K562 (cell line): Measurements from ENCODE around the gene DYNC1I1. TPM values are rescaled to one million over a fixed set of nuclear protein-coding genes. Genes with fewer than 3 reads are reported as not detected.

Source experiments
- ATAC-seq: fragments of 200-7000 bp; cut with Tn5 transposase; 3 replicates; pipeline ENCODE4 v1.9.1; 2020; ENCODE audit warnings: moderate library complexity
- BruUV-seq: library from RNA; stranded (reverse); fragments of 400-500 nt; replicated peaks from 2 replicates; lab custom pipeline; 2021; lab: Mats Ljungman, UMichigan
- CTCF ChIA-PET: fragments of 300-600 bp; formaldehyde crosslinking; extraction: SDS; loops from one replicate; lab custom pipeline; 2021; ENCODE audit warnings: low intra/inter-chr PET ratio; lab: Yijun Ruan, JAX
- POLR2A ChIA-PET: fragments of 300-600, 350-650 bp; sonication (Branson Sonifier 250); formaldehyde crosslinking; extraction: SDS; loops from one replicate; lab custom pipeline; 2021; ENCODE audit warnings: antibody characterized with exemption, inconsistent platforms; lab: Yijun Ruan, JAX
- DNase-seq, 4 experiments: peaks; one replicate each; pipeline versions ENCODE4 v3.0.0 to v3.0.0-alpha.2; 2011 to 2018; ENCODE audit warnings: low spot score in 3 of 4, mixed read lengths in 3 of 4; ENCODE audit errors: extremely low read depth in 1 of 4
- FAIRE-seq: peaks from 2 replicates; lab custom pipeline; 2011; peaks lifted over from hg19 to GRCh38; lab: Jason Lieb, UNC
- H2AFZ ChIP-seq: 2 replicates; pipeline ENCODE4 v1.6.0; 2011; ENCODE audit warnings: low read depth, low read length, control low read depth, inconsistent platforms
- H3K27ac ChIP-seq: fragments of 200-600 bp; 3 replicates; pipeline ENCODE4 v1.8.0; 2011; ENCODE audit warnings: low read depth, mild to moderate bottlenecking, control low read depth, inconsistent platforms, low read length, moderate library complexity, mixed read lengths; ENCODE audit errors: extremely low read depth
- H3K27me3 ChIP-seq, 2 experiments: fragments of 300-600 bp in 1 of 2; 2 replicates in 1 of 2; 3 replicates in 1 of 2; pipeline versions ENCODE4 v1.6.0 to v1.8.0; 2011; ENCODE audit warnings: inconsistent platforms in 2 of 2, low read length in 2 of 2, mild to moderate bottlenecking in 1 of 2, mixed read lengths in 1 of 2, moderate library complexity in 1 of 2; ENCODE audit not compliant: control insufficient read depth in 2 of 2, insufficient read depth in 2 of 2
- H3K36me3 ChIP-seq: fragments of 300-600 bp; 3 replicates; pipeline ENCODE4 v1.8.0; 2011; ENCODE audit warnings: mild to moderate bottlenecking, low read length, inconsistent platforms; ENCODE audit not compliant: control insufficient read depth, insufficient read depth
- H3K4me1 ChIP-seq, 2 experiments: fragments of 200-600 bp in 1 of 2; replicated peaks in 1 of 2; 2 replicates in 1 of 2; 3 replicates in 1 of 2; pipeline versions ENCODE4 v1.5.1 to v1.8.0; 2011; ENCODE audit warnings: inconsistent platforms in 2 of 2, low read length in 2 of 2, mild to moderate bottlenecking in 1 of 2, mixed read lengths in 1 of 2, moderate library complexity in 1 of 2; ENCODE audit not compliant: control insufficient read depth in 2 of 2, insufficient read depth in 2 of 2
- H3K4me2 ChIP-seq: 2 replicates; pipeline ENCODE4 v1.6.1; 2011; ENCODE audit warnings: low read length, control low read depth, inconsistent platforms, mixed read lengths; ENCODE audit not compliant: insufficient read depth
- H3K4me3 ChIP-seq: fragments of 200-600 bp; sonication (generic), shearing (Covaris generic); 2 replicates; pipeline ENCODE4 v1.5.1; 2016; ENCODE audit warnings: control low read depth, inconsistent platforms
- H3K79me2 ChIP-seq: fragments of 200-600 bp; 3 replicates; pipeline ENCODE4 v1.8.0; 2011; ENCODE audit warnings: low read length, inconsistent platforms; ENCODE audit not compliant: control insufficient read depth, insufficient read depth
- H3K9ac ChIP-seq, 2 experiments: 2 replicates each; pipeline versions ENCODE4 v1.6.0 to v1.6.1; 2011; ENCODE audit warnings: low read depth in 2 of 2, low read length in 2 of 2, control low read depth in 1 of 2, inconsistent platforms in 1 of 2, mild to moderate bottlenecking in 1 of 2, mixed read lengths in 1 of 2; ENCODE audit not compliant: insufficient read depth in 1 of 2
- H3K9me1 ChIP-seq: one replicate; pipeline ENCODE4 v1.6.0; 2011; ENCODE audit warnings: inconsistent platforms, mild to moderate bottlenecking, low read length, moderate library complexity; ENCODE audit not compliant: control insufficient read depth, insufficient read depth
- H3K9me3 ChIP-seq: replicated peaks from 2 replicates; pipeline ENCODE4 v1.5.1; 2011; ENCODE audit warnings: low read depth, low read length, inconsistent platforms; ENCODE audit not compliant: control insufficient read depth, insufficient read depth
- H4K20me1 ChIP-seq: replicated peaks from 2 replicates; pipeline ENCODE4 v1.6.1; 2011; ENCODE audit warnings: low read length, inconsistent platforms, mixed read lengths; ENCODE audit not compliant: control insufficient read depth, insufficient read depth
- CBX8 ChIP-seq: fragments of 200-600 bp; sonication (generic); IDR thresholded peaks from 2 replicates; pipeline ENCODE4 v1.6.1; 2012; ENCODE audit warnings: borderline replicate concordance, mixed run types, low read depth, mild to moderate bottlenecking, moderate library complexity, mixed read lengths, low read length, control low read depth, inconsistent platforms; ENCODE audit not compliant: poor library complexity, severe bottlenecking; ENCODE audit errors: extremely low read depth
- HCFC1 ChIP-seq: IDR thresholded peaks from 2 replicates; pipeline ENCODE4 v1.6.1; 2012; ENCODE audit warnings: low read depth, low read length, improper control_type of control experiment
- HDAC3 ChIP-seq: fragments of 450-650 bp; IDR thresholded peaks from 2 replicates; pipeline ENCODE4 v1.6.1; 2018; ENCODE audit warnings: borderline replicate concordance, mild to moderate bottlenecking, moderate library complexity; ENCODE audit not compliant: partially characterized antibody
- NR2C1 ChIP-seq, 2 experiments: fragments of 450-650 bp; IDR thresholded peaks; 2 replicates each; pipeline ENCODE4 v1.6.1; 2017; ENCODE audit warnings: mild to moderate bottlenecking in 2 of 2, antibody characterized with exemption in 1 of 2, inconsistent platforms in 1 of 2, missing compliant biosample characterization in 1 of 2, missing genetic modification characterization in 1 of 2
- PRPF4 ChIP-seq: fragments of 200-400 bp; formaldehyde crosslinking; IDR thresholded peaks from one replicate; pipeline ENCODE4 v1.6.1; 2017; ENCODE audit warnings: low read length, low read depth, mild to moderate bottlenecking; ENCODE audit not compliant: insufficient read depth, poor library complexity, severe bottlenecking
- RAD51 ChIP-seq: fragments of 450-650 bp; IDR thresholded peaks from 2 replicates; pipeline ENCODE4 v1.7.1; 2016; ENCODE audit warnings: low read depth, mild to moderate bottlenecking, borderline replicate concordance
- RB1 ChIP-seq: fragments of 450-650 bp; IDR thresholded peaks from 2 replicates; pipeline ENCODE4 v1.6.1; 2017; ENCODE audit warnings: low read depth, mild to moderate bottlenecking
- SLC30A9 ChIP-seq: fragments of 250-450 bp; sonication (Bioruptor Pico); IDR thresholded peaks from 2 replicates; pipeline ENCODE4 v1.8.0; 2022; ENCODE audit warnings: mild to moderate bottlenecking, moderate library complexity
- SMC3 ChIP-seq: conservative IDR thresholded peaks from 2 replicates; pipeline ENCODE4 v1.6.1; 2011; ENCODE audit warnings: low read depth, low read length, improper control_type of control experiment; ENCODE audit not compliant: insufficient read depth
- WGBS: fragments of 100-300 bp; shearing (Covaris generic); methylation state at CpG from one replicate; pipeline ENCODE4 v1.1.6; 2016; ENCODE audit warnings: low coverage, mixed read lengths; ENCODE audit not compliant: insufficient coverage; ENCODE audit errors: missing lambda C conversion rate; 5-methylcytosine and 5-hydroxymethylcytosine counted together
- in situ Hi-C: fragments of 300-500 bp; cut with MboI; formaldehyde crosslinking; loops from 4 replicates; pipeline ENCODE4 v1.15.0; 2018; ENCODE audit warnings: inconsistent platforms, mixed read lengths
- intact Hi-C: fragments of 100-400 bp; cut with micrococcal nuclease; formaldehyde crosslinking; loops from 2 replicates; pipeline ENCODE4 v1.14.2; 2022
- polyA plus RNA-seq, 8 experiments: library from polyadenylated mRNA; depleted of rRNA in 4 of 8; stranded (reverse) in 5 of 8; unstranded in 3 of 8; fragments of >200 nt; fragmentation: Nextera tagmentation in 2 of 8; fragmentation: Illumina TruSeq in 1 of 8; extraction: Ambion mirVana in 2 of 8; extraction: Trizol in 1 of 8; gene quantifications; 2 replicates each; pipeline versions ENCODE4 v1.2.1 to v1.2.3, GENCODE V29; 2011 to 2014; ENCODE audit warnings: inconsistent platforms in 1 of 8, missing spikeins in 1 of 8
- total RNA-seq, 7 experiments: library from RNA; depleted of rRNA in 6 of 7; stranded (reverse); fragments of >200 nt in 6 of 7; fragmentation: Illumina TruSeq in 2 of 7; extraction: Trizol in 2 of 7; gene quantifications; 2 replicates each; pipeline versions ENCODE4 v1.2.1 to v1.2.3, GENCODE V29; 2011 to 2021; ENCODE audit warnings: low replicate concordance in 1 of 7
- TF ChIP-seq, protein P1 (sequence below): fragments of 450-650 bp; formaldehyde crosslinking; IDR thresholded peaks from 2 replicates; pipeline ENCODE4 v1.4.0; 2020; ENCODE audit warnings: mild to moderate bottlenecking, moderate library complexity
- TF ChIP-seq, protein P2 (sequence below): sonication (generic); formaldehyde crosslinking; IDR thresholded peaks from 2 replicates; pipeline ENCODE4 v1.8.0; 2023; ENCODE audit warnings: missing genetic modification reagents, mild to moderate bottlenecking, borderline replicate concordance

DYNC1I1 gene
- total and polyA plus RNA-seq, 9 of the 15 experiments (the other 6 are each of a cell fraction or from before 2014, with no cell fraction given): 0.22 to 1.5 (median 0.44) TPM

DNA sequence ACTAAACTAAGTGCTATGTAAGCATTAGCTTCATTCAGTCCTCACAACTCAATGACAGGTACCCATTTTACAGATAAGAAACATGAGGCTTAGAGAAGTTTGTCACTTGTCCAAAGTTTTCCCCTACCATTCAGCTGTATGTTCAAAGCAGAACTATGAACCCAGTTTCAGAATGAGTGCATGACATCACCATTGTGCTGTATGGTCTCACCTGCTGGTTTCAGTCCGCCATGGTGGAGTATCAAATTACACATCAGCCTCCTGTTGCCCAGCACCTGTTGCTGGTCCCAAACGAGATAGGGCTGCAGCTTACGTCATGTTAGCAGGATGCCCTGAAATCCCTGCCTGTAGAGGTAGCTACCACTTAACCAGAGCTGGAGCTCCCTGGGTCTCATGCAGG is 95.0 kb downstream of the DYNC1I1 start (continued):
- TF ChIP-seq CBX8: no peak
- TF ChIP-seq RB1: no peak
- TF ChIP-seq PRPF4: no peak

DNA sequence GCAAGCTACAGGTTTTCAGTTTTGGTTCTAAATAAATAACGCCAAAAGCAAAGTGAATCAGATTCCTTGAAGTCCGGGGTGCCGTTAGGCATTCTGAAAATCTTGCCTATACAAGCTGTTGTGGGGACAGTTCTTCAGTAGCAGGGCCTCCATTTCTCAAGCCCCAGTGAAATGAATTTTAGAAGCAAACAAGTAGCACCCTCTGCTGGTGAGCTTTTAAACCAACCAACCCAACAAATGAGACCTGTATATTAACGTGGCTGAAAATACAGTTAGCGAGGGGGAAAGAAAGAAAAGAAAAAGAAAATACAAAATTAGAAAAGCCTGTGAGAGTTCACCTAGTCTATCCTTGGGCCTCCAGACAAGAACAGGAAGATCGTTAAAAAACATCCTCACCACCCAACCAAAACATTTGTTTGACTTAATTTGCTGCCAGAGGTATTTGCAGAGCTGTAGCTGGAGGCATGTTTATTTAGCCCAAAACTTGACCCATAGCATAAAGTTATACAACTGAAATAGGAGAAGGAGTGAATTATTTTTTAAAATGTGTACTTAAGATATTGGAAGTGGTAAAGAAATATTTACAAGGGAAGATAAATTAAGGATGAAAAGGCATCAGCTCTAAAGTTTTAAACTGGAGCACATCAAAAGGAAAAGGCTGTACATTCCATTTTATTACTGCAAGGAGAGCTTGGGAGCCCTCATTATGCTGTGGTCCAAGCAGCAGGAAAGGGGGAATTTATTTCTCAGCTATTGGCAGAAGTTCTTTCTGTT is 98.9 kb downstream of the DYNC1I1 start:
- ATAC-seq: peak; percentile 89
- intact Hi-C loops: loop anchor here (1.0 to 5.0 kb wide), 5 partner anchors 74 to 360 kb away; no protein-coding TSS in a partner anchor
- POLR2A ChIA-PET: interaction anchor here (0.7 to 1.2 kb wide), 2 partner anchors 138 to 239 kb away, joined by 3 to 4 read pairs; no protein-coding TSS in a partner anchor
- TF ChIP-seq, protein P1, sequence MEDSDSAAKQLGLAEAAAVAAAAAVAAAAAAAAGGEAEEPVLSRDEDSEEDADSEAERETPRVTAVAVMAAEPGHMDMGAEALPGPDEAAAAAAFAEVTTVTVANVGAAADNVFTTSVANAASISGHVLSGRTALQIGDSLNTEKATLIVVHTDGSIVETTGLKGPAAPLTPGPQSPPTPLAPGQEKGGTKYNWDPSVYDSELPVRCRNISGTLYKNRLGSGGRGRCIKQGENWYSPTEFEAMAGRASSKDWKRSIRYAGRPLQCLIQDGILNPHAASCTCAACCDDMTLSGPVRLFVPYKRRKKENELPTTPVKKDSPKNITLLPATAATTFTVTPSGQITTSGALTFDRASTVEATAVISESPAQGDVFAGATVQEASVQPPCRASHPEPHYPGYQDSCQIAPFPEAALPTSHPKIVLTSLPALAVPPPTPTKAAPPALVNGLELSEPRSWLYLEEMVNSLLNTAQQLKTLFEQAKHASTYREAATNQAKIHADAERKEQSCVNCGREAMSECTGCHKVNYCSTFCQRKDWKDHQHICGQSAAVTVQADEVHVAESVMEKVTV (CRISPR knock-in tag): 0 out of 2 replicates have a peak, but pooled peaks have one; percentile 53
- no peak for TF ChIP-seq HCFC1
- TF ChIP-seq HDAC3: no peak
- no peak for TF ChIP-seq NR2C1 (IDR thresholded peaks at IDR 0.05)
- TF ChIP-seq NR2C1 (tag; IDR thresholded peaks at IDR 0.05): no peak
- peak; percentile 66; the same call in 1 of the 2 replicates for TF ChIP-seq SMC3
- no peak for TF ChIP-seq SLC30A9 (CRISPR knock-in tag)
- TF ChIP-seq RAD51: no peak
- TF ChIP-seq, protein P2, sequence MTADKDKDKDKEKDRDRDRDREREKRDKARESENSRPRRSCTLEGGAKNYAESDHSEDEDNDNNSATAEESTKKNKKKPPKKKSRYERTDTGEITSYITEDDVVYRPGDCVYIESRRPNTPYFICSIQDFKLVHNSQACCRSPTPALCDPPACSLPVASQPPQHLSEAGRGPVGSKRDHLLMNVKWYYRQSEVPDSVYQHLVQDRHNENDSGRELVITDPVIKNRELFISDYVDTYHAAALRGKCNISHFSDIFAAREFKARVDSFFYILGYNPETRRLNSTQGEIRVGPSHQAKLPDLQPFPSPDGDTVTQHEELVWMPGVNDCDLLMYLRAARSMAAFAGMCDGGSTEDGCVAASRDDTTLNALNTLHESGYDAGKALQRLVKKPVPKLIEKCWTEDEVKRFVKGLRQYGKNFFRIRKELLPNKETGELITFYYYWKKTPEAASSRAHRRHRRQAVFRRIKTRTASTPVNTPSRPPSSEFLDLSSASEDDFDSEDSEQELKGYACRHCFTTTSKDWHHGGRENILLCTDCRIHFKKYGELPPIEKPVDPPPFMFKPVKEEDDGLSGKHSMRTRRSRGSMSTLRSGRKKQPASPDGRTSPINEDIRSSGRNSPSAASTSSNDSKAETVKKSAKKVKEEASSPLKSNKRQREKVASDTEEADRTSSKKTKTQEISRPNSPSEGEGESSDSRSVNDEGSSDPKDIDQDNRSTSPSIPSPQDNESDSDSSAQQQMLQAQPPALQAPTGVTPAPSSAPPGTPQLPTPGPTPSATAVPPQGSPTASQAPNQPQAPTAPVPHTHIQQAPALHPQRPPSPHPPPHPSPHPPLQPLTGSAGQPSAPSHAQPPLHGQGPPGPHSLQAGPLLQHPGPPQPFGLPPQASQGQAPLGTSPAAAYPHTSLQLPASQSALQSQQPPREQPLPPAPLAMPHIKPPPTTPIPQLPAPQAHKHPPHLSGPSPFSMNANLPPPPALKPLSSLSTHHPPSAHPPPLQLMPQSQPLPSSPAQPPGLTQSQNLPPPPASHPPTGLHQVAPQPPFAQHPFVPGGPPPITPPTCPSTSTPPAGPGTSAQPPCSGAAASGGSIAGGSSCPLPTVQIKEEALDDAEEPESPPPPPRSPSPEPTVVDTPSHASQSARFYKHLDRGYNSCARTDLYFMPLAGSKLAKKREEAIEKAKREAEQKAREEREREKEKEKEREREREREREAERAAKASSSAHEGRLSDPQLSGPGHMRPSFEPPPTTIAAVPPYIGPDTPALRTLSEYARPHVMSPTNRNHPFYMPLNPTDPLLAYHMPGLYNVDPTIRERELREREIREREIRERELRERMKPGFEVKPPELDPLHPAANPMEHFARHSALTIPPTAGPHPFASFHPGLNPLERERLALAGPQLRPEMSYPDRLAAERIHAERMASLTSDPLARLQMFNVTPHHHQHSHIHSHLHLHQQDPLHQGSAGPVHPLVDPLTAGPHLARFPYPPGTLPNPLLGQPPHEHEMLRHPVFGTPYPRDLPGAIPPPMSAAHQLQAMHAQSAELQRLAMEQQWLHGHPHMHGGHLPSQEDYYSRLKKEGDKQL (CRISPR knock-in tag): no peak

More for the DNA sequence above, 98.9 kb downstream of the DYNC1I1 start:
- Histone ChIP-seq H3K27ac (no peak overlapping the region), H3K4me1 (no peaks in the 10 kb centered on the region), H3K9ac (no peak overlapping the region), H3K9me3 (no peaks in the 10 kb centered on the region), H3K4me3 (no peak overlapping the region), H3K79me2 (no peaks in the 10 kb centered on the region), H3K36me3 (no peaks in the 10 kb centered on the region), H3K9me1 (no peaks in the 10 kb centered on the region), H2AFZ (no peak overlapping the region), H4K20me1 (no peaks in the 10 kb centered on the region), H3K27me3 (no peaks in the 10 kb centered on the region), H3K4me2 (no peak overlapping the region)
- 0% methylated on average over 6 of the region's 6 CpGs for WGBS
- no TSS peak for BruUV-seq
- in situ Hi-C loops: loop anchor here (5.0 kb wide), 1 partner anchor 149 kb away; no protein-coding TSS in a partner anchor
- peak; percentile 93 for FAIRE-seq
- CTCF ChIA-PET: interaction anchor here (0.5 to 2.3 kb wide), 6 partner anchors 147 to 1423 kb away, joined by 3 to 19 read pairs (median 3); no protein-coding TSS in a partner anchor
- DNase-seq: peak; percentile 46 to 60 (median 50)
